Neuronal stem cell (in vitro differentiated cells): ENCODE results near the gene C2CD4C.

Experiments used
- DNase-seq: peaks from one replicate; pipeline ENCODE4 v3.0.0-alpha.2; 2013; ENCODE audit warnings: low spot score
- H2AFZ ChIP-seq: one replicate; pipeline ENCODE4 v1.6.1; 2013; ENCODE audit warnings: mild to moderate bottlenecking, low read length, inconsistent platforms
- H2AK5ac ChIP-seq: 2 replicates; pipeline ENCODE4 v1.6.1; 2013; ENCODE audit warnings: low read depth, mild to moderate bottlenecking, inconsistent platforms, low read length, moderate library complexity, mixed read lengths
- H2BK120ac ChIP-seq: 2 replicates; pipeline ENCODE4 v1.6.1; 2013; ENCODE audit warnings: low read depth, mild to moderate bottlenecking, inconsistent platforms, low read length, moderate library complexity, mixed read lengths
- H2BK12ac ChIP-seq: one replicate; pipeline ENCODE4 v1.6.1; 2013; ENCODE audit warnings: low read length, inconsistent platforms
- H2BK15ac ChIP-seq: 2 replicates; pipeline ENCODE4 v1.6.1; 2013; ENCODE audit warnings: mild to moderate bottlenecking, low read length, inconsistent platforms, mixed read lengths
- H2BK5ac ChIP-seq: one replicate; pipeline ENCODE4 v1.6.1; 2013; ENCODE audit warnings: inconsistent platforms, mild to moderate bottlenecking, low read length, moderate library complexity
- H3K14ac ChIP-seq: one replicate; pipeline ENCODE4 v1.6.1; 2013; ENCODE audit warnings: low read length, inconsistent platforms
- H3K18ac ChIP-seq: 2 replicates; pipeline ENCODE4 v1.6.1; 2013; ENCODE audit warnings: low read length, inconsistent platforms
- H3K23ac ChIP-seq: 2 replicates; pipeline ENCODE4 v1.6.1; 2013; ENCODE audit warnings: low read depth, mild to moderate bottlenecking, mixed read lengths, low read length, inconsistent platforms; ENCODE audit not compliant: poor library complexity
- H3K27ac ChIP-seq: replicated peaks from 3 replicates; pipeline ENCODE4 v1.5.1; 2013; ENCODE audit warnings: low read length, inconsistent platforms
- H3K27me3 ChIP-seq, 3 experiments: 2 replicates each; pipeline ENCODE4 v1.6.1; 2013; ENCODE audit warnings: low read length in 3 of 3, mild to moderate bottlenecking in 2 of 3, inconsistent platforms in 1 of 3, low read depth in 1 of 3, mixed read lengths in 1 of 3, moderate library complexity in 1 of 3; ENCODE audit not compliant: control insufficient read depth in 3 of 3, insufficient read depth in 3 of 3
- H3K36me3 ChIP-seq, 2 donors: replicated peaks in 1 of 2; 2 replicates each; pipeline ENCODE4 v1.6.1; 2013; ENCODE audit warnings: low read length in 2 of 2; ENCODE audit not compliant: control insufficient read depth in 2 of 2, insufficient read depth in 2 of 2
- H3K4ac ChIP-seq: 2 replicates; pipeline ENCODE4 v1.6.1; 2013; ENCODE audit warnings: inconsistent platforms, mild to moderate bottlenecking, low read length, moderate library complexity
- H3K4me1 ChIP-seq, 2 donors: 1 replicate in 1 of 2; 2 replicates in 1 of 2; pipeline ENCODE4 v1.6.1; 2013; ENCODE audit warnings: low read length in 2 of 2, low read depth in 1 of 2; ENCODE audit not compliant: control insufficient read depth in 2 of 2, insufficient read depth in 1 of 2
- H3K4me2 ChIP-seq: one replicate; pipeline ENCODE4 v1.6.1; 2013; ENCODE audit warnings: mild to moderate bottlenecking, low read length, inconsistent platforms; ENCODE audit not compliant: insufficient read depth, poor library complexity, severe bottlenecking
- H3K4me3 ChIP-seq, 2 donors: 2 replicates each; pipeline ENCODE4 v1.5.1; 2013; ENCODE audit warnings: low read length in 2 of 2, mild to moderate bottlenecking in 2 of 2, inconsistent platforms in 1 of 2, moderate library complexity in 1 of 2
- H3K79me1 ChIP-seq: one replicate; pipeline ENCODE4 v1.6.1; 2013; ENCODE audit warnings: low read depth, mild to moderate bottlenecking, inconsistent platforms, low read length, moderate library complexity
- H3K9ac ChIP-seq: one replicate; pipeline ENCODE4 v1.6.1; 2013; ENCODE audit warnings: mild to moderate bottlenecking, low read depth, low read length, inconsistent platforms; ENCODE audit not compliant: poor library complexity
- H3K9me3 ChIP-seq, 2 donors: replicated peaks in 1 of 2; 2 replicates each; pipeline versions ENCODE3 to v1.6.1; 2013; ENCODE audit warnings: low read length in 2 of 2, mild to moderate bottlenecking in 2 of 2, inconsistent platforms in 1 of 2, low read depth in 1 of 2, mixed read lengths in 1 of 2, moderate library complexity in 1 of 2; ENCODE audit not compliant: control insufficient read depth in 2 of 2, insufficient read depth in 1 of 2
- H4K8ac ChIP-seq: one replicate; pipeline ENCODE4 v1.6.1; 2013; ENCODE audit warnings: low read depth, mild to moderate bottlenecking, inconsistent platforms, low read length, moderate library complexity
- H4K91ac ChIP-seq: one replicate; pipeline ENCODE4 v1.6.1; 2013; ENCODE audit warnings: low read length, low read depth, mild to moderate bottlenecking, inconsistent platforms; ENCODE audit not compliant: poor library complexity
- WGBS, 2 donors: extraction: QIAGEN DNeasy Blood & Tissue Kit; methylation state at CpG; one replicate each; pipeline ENCODE4 v1.1.7; 2013; ENCODE audit warnings: missing lambda C conversion rate in 2 of 2, mixed read lengths in 1 of 2; ENCODE audit not compliant: insufficient read length in 2 of 2, insufficient replicate concordance in 1 of 2; ENCODE audit errors: extremely low coverage in 2 of 2; 5-methylcytosine and 5-hydroxymethylcytosine counted together

C2CD4C gene

GRCh38 chr19:438416-438958 lies 29.5 kb upstream of the C2CD4C start:
- H4K91ac ChIP-seq = no peak overlapping the region

DNA sequence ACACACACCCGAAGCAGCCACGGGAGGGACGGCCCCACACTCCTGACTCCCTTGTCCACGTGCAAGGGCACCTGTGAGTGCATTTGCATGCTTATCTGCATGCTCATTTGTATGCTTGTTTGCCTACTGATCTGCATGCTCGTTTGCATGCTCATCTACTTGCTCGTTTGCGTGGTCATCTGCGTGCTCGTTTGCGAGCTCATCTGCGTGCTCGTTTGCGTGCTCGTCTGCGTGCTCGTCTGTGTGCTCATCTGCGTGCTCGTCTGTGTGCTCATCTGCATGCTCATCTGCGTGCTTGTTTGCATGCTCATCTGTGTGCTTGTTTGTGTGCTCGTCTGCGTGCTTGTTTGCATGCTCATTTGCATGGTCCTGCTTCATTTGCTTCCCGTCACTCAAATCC lies 28.1 kb upstream of the C2CD4C start:
- no peak overlapping the region for H2AK5ac ChIP-seq
- peaks cover 2% of the 10 kb centered on the region for H3K79me1 ChIP-seq
- peaks cover 0 to 5% (median 0%) of the 10 kb centered on the region in 3 experiments for H3K27me3 ChIP-seq
- no peak overlapping the region for H3K4ac ChIP-seq
- no peak for DNase-seq
- peak overlapping the region; percentile 35 for H3K18ac ChIP-seq
- peaks cover 0 to 8% of the 10 kb centered on the region in 2 donors for H3K36me3 ChIP-seq
- WGBS, 2 donors = no CpG with 5 or more reads among the region's 22 CpGs
- peak overlapping the region; percentile 38 for H3K9ac ChIP-seq
- H2BK15ac ChIP-seq = no peak overlapping the region
- H4K91ac ChIP-seq = no peak overlapping the region
- peak overlapping the region in 1 of 2 donors; percentile 47 for H3K4me3 ChIP-seq
- peak overlapping the region; percentile 70 for H4K8ac ChIP-seq
- no peak overlapping the region for H3K27ac ChIP-seq
- no peak overlapping the region for H2BK5ac ChIP-seq
- H3K23ac ChIP-seq = peak overlapping the region; percentile 50
- peaks cover 0 to 8% of the 10 kb centered on the region in 2 donors for H3K4me1 ChIP-seq
- H3K4me2 ChIP-seq = no peak overlapping the region
- peak overlapping the region; percentile 5 for H3K14ac ChIP-seq
- peak overlapping the region; percentile 0 for H2BK120ac ChIP-seq
- H2BK12ac ChIP-seq = no peak overlapping the region
- no peak overlapping the region for H2AFZ ChIP-seq
- H3K9me3 ChIP-seq = peaks cover 3 to 7% of the 10 kb centered on the region in 2 donors

More at GRCh38 chr19:438416-438958, 29.5 kb upstream of the C2CD4C start:
- Histone ChIP-seq H3K23ac (no peak overlapping the region), H3K4me3 (no peak overlapping the region), H3K18ac (peak overlapping the region; percentile 38), H2AK5ac (no peak overlapping the region), H3K27me3 (peaks cover 0 to 5% (median 0%) of the 10 kb centered on the region in 3 experiments), H2AFZ (no peak overlapping the region), H2BK12ac (no peak overlapping the region), H3K4me2 (no peak overlapping the region), H2BK120ac (peak overlapping the region; percentile 47), H3K14ac (no peak overlapping the region), H3K79me1 (peaks cover 2% of the 10 kb centered on the region), H3K4me1 (peaks cover 0 to 8% of the 10 kb centered on the region in 2 donors), H3K36me3 (peaks cover 0 to 8% of the 10 kb centered on the region in 2 donors), H2BK15ac (no peak overlapping the region), H3K4ac (no peak overlapping the region), H3K27ac (no peak overlapping the region), H3K9ac (no peak overlapping the region), H3K9me3 (peaks cover 3 to 7% of the 10 kb centered on the region in 2 donors), H2BK5ac (no peak overlapping the region), H4K8ac (no peak overlapping the region)
- DNase-seq = no peak
- WGBS, 2 donors = no CpG with 5 or more reads among the region's 29 CpGs

- DNase-seq = no peak
- Histone ChIP-seq H4K91ac (no peak overlapping the region), H3K27me3 (peaks cover 0 to 2% (median 0%) of the 10 kb centered on the region in 3 experiments), H3K27ac (no peak overlapping the region), H2BK5ac (peak overlapping the region; percentile 53), H2AK5ac (no peak overlapping the region), H3K18ac (peak overlapping the region; percentile 71), H3K4me1 (peaks cover 0 to 8% of the 10 kb centered on the region in 2 donors), H3K4me2 (no peak overlapping the region), H2BK120ac (no peak overlapping the region), H3K4ac (peak overlapping the region; percentile 37), H3K36me3 (peaks cover 0 to 8% of the 10 kb centered on the region in 2 donors), H3K9me3 (peaks cover 3 to 7% of the 10 kb centered on the region in 2 donors), H4K8ac (no peak overlapping the region), H3K79me1 (peaks cover 2% of the 10 kb centered on the region), H2AFZ (no peak overlapping the region), H3K14ac (peak overlapping the region; percentile 4), H3K4me3 (no peak overlapping the region), H3K9ac (no peak overlapping the region), H2BK15ac (no peak overlapping the region), H3K23ac (peak overlapping the region; percentile 94), H2BK12ac (peak overlapping the region; percentile 46)
- no CpG with 5 or more reads among the region's 29 CpGs for WGBS, 2 donors
These were observed 27.5 kb upstream of the C2CD4C start for GRCh38 chr19:436413-436950.

DNA sequence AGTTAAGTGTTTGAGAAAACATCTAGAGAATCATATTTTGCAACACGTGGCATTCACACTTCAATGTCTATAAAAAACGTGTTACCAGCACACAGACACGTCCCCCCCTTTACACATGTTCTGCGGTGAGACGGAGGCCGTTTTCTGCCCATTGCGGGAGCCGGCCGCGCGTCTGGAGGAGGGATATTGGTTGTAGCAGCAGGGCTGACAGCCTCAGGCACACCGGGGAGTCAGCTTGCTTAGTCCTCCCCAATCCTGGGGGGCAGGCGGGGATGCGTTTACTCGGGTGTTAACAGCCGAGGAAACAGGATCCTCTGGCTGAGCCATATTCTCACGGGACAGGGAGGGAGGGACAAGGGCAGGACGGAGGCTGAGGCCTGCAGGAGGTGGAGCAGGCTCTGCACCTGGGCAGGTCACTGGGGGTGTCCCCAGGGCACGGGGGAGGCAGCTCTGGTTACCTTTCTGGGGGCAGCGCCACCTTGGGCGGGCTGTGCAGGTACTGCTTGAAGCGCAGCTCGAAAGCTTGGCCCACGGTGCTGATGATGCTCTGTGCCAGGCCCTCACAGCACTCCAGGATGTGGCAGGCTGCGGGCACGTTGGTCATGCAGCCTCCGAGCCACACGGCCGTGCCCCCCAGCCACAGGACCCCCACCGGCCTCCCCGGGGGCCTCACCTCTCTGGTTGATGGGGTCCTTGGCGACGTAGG lies 26.9 kb upstream of the C2CD4C start:
- H3K18ac ChIP-seq = peak overlapping the region; percentile 71
- H3K14ac ChIP-seq = peak overlapping the region; percentile 4
- no peak overlapping the region for H3K4ac ChIP-seq
- peaks cover 0 to 2% (median 0%) of the 10 kb centered on the region in 3 experiments for H3K27me3 ChIP-seq
- no peak overlapping the region for H3K4me2 ChIP-seq
- H4K91ac ChIP-seq = no peak overlapping the region
- WGBS, 2 donors = no CpG with 5 or more reads among the region's 33 CpGs
- peak overlapping the region; percentile 94 for H3K23ac ChIP-seq
- no peak overlapping the region for H2BK15ac ChIP-seq
- H2BK12ac ChIP-seq = peak overlapping the region; percentile 46
- no peak overlapping the region for H3K4me3 ChIP-seq
- H4K8ac ChIP-seq = peak overlapping the region; percentile 3
- H2BK5ac ChIP-seq = peak overlapping the region; percentile 53
- no peak overlapping the region for H3K27ac ChIP-seq
- no peak for DNase-seq
- H2AFZ ChIP-seq = no peak overlapping the region
- peak overlapping the region; percentile 63 for H2AK5ac ChIP-seq
- no peak overlapping the region for H2BK120ac ChIP-seq
- H3K4me1 ChIP-seq = peaks cover 0 to 8% of the 10 kb centered on the region in 2 donors
- peaks cover 3 to 8% of the 10 kb centered on the region in 2 donors for H3K9me3 ChIP-seq
- H3K36me3 ChIP-seq = peaks cover 0 to 9% of the 10 kb centered on the region in 2 donors
- H3K79me1 ChIP-seq = peaks cover 2% of the 10 kb centered on the region
- peak overlapping the region; percentile 44 for H3K9ac ChIP-seq
